ENCODE measurements around the gene COPS7B. TPM values are rescaled to one million over a fixed set of nuclear protein-coding genes. Genes with fewer than 3 reads are reported as not detected.

Gene COPS7B
- total RNA-seq, 1 experiment from 2014 or later = 41.5 TPM

GRCh38 chr2:231785822-231786176, 446 bp upstream of the COPS7B start:
- ChIA-PET POLR2A (interaction anchor here (0.6 to 1.6 kb wide), 12 partner anchors 9 to 1247 kb away, joined by 3 to 5 read pairs (median 3); partner anchors contain the start of genes DIS3L2, EIF4E2 and PTMA), CTCF (interaction anchor here (0.6 to 2.2 kb wide), 4 partner anchors 9 to 172 kb away, joined by 3 to 14 read pairs (median 6); no protein-coding TSS in a partner anchor)
- no peaks in the 10 kb centered on the region for H3K27me3 Mint-ChIP-seq (ENCODE audit: insufficient read depth, unreplicated experiment)
- TF ChIP-seq CTCF (IDR thresholded peaks at IDR 0.05; ENCODE audit: unreplicated experiment) = no peak
- intact Hi-C loops (cut with micrococcal nuclease) = loop anchor here (2.0 kb wide), 1 partner anchor 109 kb away; no protein-coding TSS in a partner anchor
- H3K9me3 Mint-ChIP-seq (ENCODE audit: unreplicated experiment) = no peaks in the 10 kb centered on the region
- peaks cover 37% of the 10 kb centered on the region for H3K36me3 Mint-ChIP-seq (ENCODE audit: insufficient read depth, unreplicated experiment)
- peak overlapping the region; percentile 63 for H3K27ac Mint-ChIP-seq (ENCODE audit: low read depth, unreplicated experiment)
- TSS peak; percentile 43 for BruUV-seq (replicated peaks)
- peaks cover 39% of the 10 kb centered on the region for H3K4me1 Mint-ChIP-seq (ENCODE audit: insufficient read depth, unreplicated experiment)
- DNase-seq (ENCODE audit: unreplicated experiment) = no peak
- peak overlapping the region; percentile 85 for H3K4me3 Mint-ChIP-seq (ENCODE audit: unreplicated experiment)

GRCh38 chr2:231786917-231787292, 660 bp downstream of the COPS7B start:
- peak overlapping the region; percentile 63 for H3K27ac Mint-ChIP-seq (ENCODE audit: low read depth, unreplicated experiment)
- H3K27me3 Mint-ChIP-seq (ENCODE audit: insufficient read depth, unreplicated experiment) = no peaks in the 10 kb centered on the region
- peaks cover 43% of the 10 kb centered on the region for H3K4me1 Mint-ChIP-seq (ENCODE audit: insufficient read depth, unreplicated experiment)
- intact Hi-C loops (cut with micrococcal nuclease) = loop anchor here (2.0 kb wide), 1 partner anchor 110 kb away; no protein-coding TSS in a partner anchor
- BruUV-seq (replicated peaks) = no TSS peak
- H3K9me3 Mint-ChIP-seq (ENCODE audit: unreplicated experiment) = no peaks in the 10 kb centered on the region
- DNase-seq (ENCODE audit: unreplicated experiment) = no peak
- TF ChIP-seq CTCF (IDR thresholded peaks at IDR 0.05; ENCODE audit: unreplicated experiment) = no peak
- POLR2A ChIA-PET = interaction anchor here (1.1 to 1.2 kb wide), 2 partner anchors 9 to 113 kb away, joined by 3 read pairs; no protein-coding TSS in a partner anchor
- peaks cover 41% of the 10 kb centered on the region for H3K36me3 Mint-ChIP-seq (ENCODE audit: insufficient read depth, unreplicated experiment)
- peak overlapping the region; percentile 85 for H3K4me3 Mint-ChIP-seq (ENCODE audit: unreplicated experiment)
- CTCF ChIA-PET = interaction anchor here (1.0 to 2.2 kb wide), 2 partner anchors 8 to 13 kb away, joined by 6 to 14 read pairs; no protein-coding TSS in a partner anchor

- BruUV-seq (replicated peaks) = no TSS peak
- no peak for TF ChIP-seq CTCF (IDR thresholded peaks at IDR 0.05; ENCODE audit: unreplicated experiment)
- H3K4me1 Mint-ChIP-seq (ENCODE audit: insufficient read depth, unreplicated experiment) = peaks cover 13% of the 10 kb centered on the region
- no peaks in the 10 kb centered on the region for H3K27me3 Mint-ChIP-seq (ENCODE audit: insufficient read depth, unreplicated experiment)
- peaks cover 68% of the 10 kb centered on the region for H3K36me3 Mint-ChIP-seq (ENCODE audit: insufficient read depth, unreplicated experiment)
- CTCF ChIA-PET = interaction anchor here (1.7 kb wide), 1 partner anchor 10 kb away, joined by 3 read pairs; no protein-coding TSS in a partner anchor
- POLR2A ChIA-PET = no interaction called here
- no peaks in the 10 kb centered on the region for H3K9me3 Mint-ChIP-seq (ENCODE audit: unreplicated experiment)
- no peak overlapping the region for H3K4me3 Mint-ChIP-seq (ENCODE audit: unreplicated experiment)
- DNase-seq (ENCODE audit: unreplicated experiment) = no peak
- intact Hi-C loops (cut with micrococcal nuclease) = no loop called here
- no peak overlapping the region for H3K27ac Mint-ChIP-seq (ENCODE audit: low read depth, unreplicated experiment)
These were observed 4.9 kb downstream of the COPS7B start for GRCh38 chr2:231791107-231791506.

GRCh38 chr2:231794383-231794782, 8.1 kb downstream of the COPS7B start:
- ChIA-PET POLR2A (interaction anchor here (0.8 kb wide), 2 partner anchors 8 to 152 kb away, joined by 3 to 4 read pairs; partner anchors contain the start of gene COPS7B), CTCF (interaction anchor here (0.6 to 1.7 kb wide), 6 partner anchors 8 to 236 kb away, joined by 3 to 6 read pairs (median 4); partner anchors contain the start of gene COPS7B)
- DNase-seq (ENCODE audit: unreplicated experiment) = no peak
- Mint-ChIP-seq H3K27me3 (ENCODE audit: insufficient read depth, unreplicated experiment) (no peaks in the 10 kb centered on the region), H3K36me3 (ENCODE audit: insufficient read depth, unreplicated experiment) (peaks cover 89% of the 10 kb centered on the region), H3K4me1 (ENCODE audit: insufficient read depth, unreplicated experiment) (peaks cover 4% of the 10 kb centered on the region), H3K27ac (ENCODE audit: low read depth, unreplicated experiment) (no peak overlapping the region), H3K9me3 (ENCODE audit: unreplicated experiment) (no peaks in the 10 kb centered on the region), H3K4me3 (ENCODE audit: unreplicated experiment) (no peak overlapping the region)
- TF ChIP-seq CTCF (IDR thresholded peaks at IDR 0.05; ENCODE audit: unreplicated experiment) = no peak
- BruUV-seq (replicated peaks) = no TSS peak
- intact Hi-C loops (cut with micrococcal nuclease) = no loop called here
